IPS-20b (cell line): ENCODE results near the gene POLDIP3.

ENCODE experiments used
- H3K27ac ChIP-seq: one replicate; pipeline ENCODE4 v1.5.1; 2013; ENCODE audit warnings: low read length
- H3K27me3 ChIP-seq: 2 replicates; pipeline ENCODE4 v1.6.1; 2013; ENCODE audit warnings: mild to moderate bottlenecking, low read length, inconsistent platforms; ENCODE audit not compliant: insufficient read depth
- H3K36me3 ChIP-seq: 2 replicates; pipeline ENCODE4 v1.6.1; 2013; ENCODE audit warnings: low read depth, mild to moderate bottlenecking, inconsistent platforms, low read length, moderate library complexity; ENCODE audit not compliant: insufficient read depth
- H3K4me1 ChIP-seq: 2 replicates; pipeline ENCODE4 v1.6.1; 2013; ENCODE audit warnings: mild to moderate bottlenecking, control low read depth, inconsistent platforms, low read length, moderate library complexity; ENCODE audit not compliant: insufficient read depth
- H3K4me3 ChIP-seq: 2 replicates; pipeline ENCODE4 v1.5.1; 2013; ENCODE audit warnings: mild to moderate bottlenecking, low read length, inconsistent platforms
- H3K9ac ChIP-seq: 2 replicates; pipeline ENCODE4 v1.6.1; 2013; ENCODE audit warnings: low read depth, mild to moderate bottlenecking, inconsistent platforms, low read length, moderate library complexity
- H3K9me3 ChIP-seq: 2 replicates; pipeline ENCODE4 v1.6.1; 2013; ENCODE audit warnings: mild to moderate bottlenecking, low read depth, low read length, inconsistent platforms; ENCODE audit not compliant: insufficient read depth

POLDIP3 gene

GRCh38 chr22:42646569-42647525 is 32.2 kb upstream of the POLDIP3 start:
- no peak overlapping the region for H3K27ac ChIP-seq
- H3K27me3 ChIP-seq: no peaks in the 10 kb centered on the region
- H3K9ac ChIP-seq: no peak overlapping the region
- peaks cover 6% of the 10 kb centered on the region; the same call in 1 of the 2 replicates for H3K4me1 ChIP-seq
- no peaks in the 10 kb centered on the region for H3K9me3 ChIP-seq
- H3K36me3 ChIP-seq: no peaks in the 10 kb centered on the region
- no peak overlapping the region for H3K4me3 ChIP-seq

- no peak overlapping the region for H3K27ac ChIP-seq
Measured at GRCh38 chr22:42645938-42646568, 31.4 kb upstream of the POLDIP3 start.

GRCh38 chr22:42645341-42645937 is 30.8 kb upstream of the POLDIP3 start:
- no peak overlapping the region for H3K9ac ChIP-seq
- H3K4me1 ChIP-seq: peaks cover 6% of the 10 kb centered on the region; the same call in 1 of the 2 replicates
- H3K4me3 ChIP-seq: no peak overlapping the region
- H3K36me3 ChIP-seq: no peaks in the 10 kb centered on the region
- H3K9me3 ChIP-seq: no peaks in the 10 kb centered on the region
- H3K27me3 ChIP-seq: no peaks in the 10 kb centered on the region
- no peak overlapping the region for H3K27ac ChIP-seq

More at GRCh38 chr22:42645938-42646568, 31.4 kb upstream of the POLDIP3 start:
- no peaks in the 10 kb centered on the region for H3K36me3 ChIP-seq
- no peak overlapping the region for H3K4me3 ChIP-seq
- no peaks in the 10 kb centered on the region for H3K27me3 ChIP-seq
- no peak overlapping the region for H3K9ac ChIP-seq
- peaks cover 6% of the 10 kb centered on the region; the same call in 1 of the 2 replicates for H3K4me1 ChIP-seq
- no peaks in the 10 kb centered on the region for H3K9me3 ChIP-seq

GRCh38 chr22:42644422-42645340 is 30.0 kb upstream of the POLDIP3 start:
- peaks cover 6% of the 10 kb centered on the region for H3K4me1 ChIP-seq
- H3K36me3 ChIP-seq: no peaks in the 10 kb centered on the region
- H3K27ac ChIP-seq: no peak overlapping the region
- H3K27me3 ChIP-seq: no peaks in the 10 kb centered on the region
- no peak overlapping the region for H3K9ac ChIP-seq
- H3K9me3 ChIP-seq: no peaks in the 10 kb centered on the region
- no peak overlapping the region for H3K4me3 ChIP-seq

GRCh38 chr22:42643634-42644421 is 29.1 kb upstream of the POLDIP3 start:
- Histone ChIP-seq H3K36me3 (no peaks in the 10 kb centered on the region), H3K4me1 (peaks cover 6% of the 10 kb centered on the region), H3K9me3 (no peaks in the 10 kb centered on the region), H3K27ac (no peak overlapping the region), H3K9ac (no peak overlapping the region), H3K27me3 (no peaks in the 10 kb centered on the region), H3K4me3 (no peak overlapping the region)

- no peaks in the 10 kb centered on the region for H3K36me3 ChIP-seq
- no peaks in the 10 kb centered on the region for H3K9me3 ChIP-seq
- no peak overlapping the region for H3K27ac ChIP-seq
- no peak overlapping the region for H3K9ac ChIP-seq
- peaks cover 6% of the 10 kb centered on the region for H3K4me1 ChIP-seq
- no peaks in the 10 kb centered on the region for H3K27me3 ChIP-seq
- H3K4me3 ChIP-seq: no peak overlapping the region
Measured at GRCh38 chr22:42642806-42643633, 28.3 kb upstream of the POLDIP3 start.

- H3K4me3 ChIP-seq: no peak overlapping the region
- H3K36me3 ChIP-seq: no peaks in the 10 kb centered on the region
- no peak overlapping the region for H3K9ac ChIP-seq
- no peak overlapping the region for H3K27ac ChIP-seq
- peaks cover 6% of the 10 kb centered on the region for H3K4me1 ChIP-seq
- no peaks in the 10 kb centered on the region for H3K27me3 ChIP-seq
- no peaks in the 10 kb centered on the region for H3K9me3 ChIP-seq
Measured at GRCh38 chr22:42641801-42642413, 27.2 kb upstream of the POLDIP3 start.

- Histone ChIP-seq H3K4me1 (peaks cover 4% of the 10 kb centered on the region), H3K9me3 (no peaks in the 10 kb centered on the region), H3K27me3 (no peaks in the 10 kb centered on the region), H3K4me3 (no peak overlapping the region), H3K9ac (no peak overlapping the region), H3K27ac (no peak overlapping the region), H3K36me3 (no peaks in the 10 kb centered on the region)
Measured at GRCh38 chr22:42639541-42640241, 25.0 kb upstream of the POLDIP3 start.

- no peak overlapping the region for H3K9ac ChIP-seq
- no peaks in the 10 kb centered on the region for H3K9me3 ChIP-seq
- peaks cover 13% of the 10 kb centered on the region for H3K36me3 ChIP-seq
- no peak overlapping the region for H3K27ac ChIP-seq
- H3K27me3 ChIP-seq: no peaks in the 10 kb centered on the region
- no peak overlapping the region for H3K4me3 ChIP-seq
- H3K4me1 ChIP-seq: no peaks in the 10 kb centered on the region; the same call in 1 of the 2 replicates
Measured at GRCh38 chr22:42637555-42637954, 22.9 kb upstream of the POLDIP3 start.
